Activated CD4-positive, CD25-positive, alpha-beta regulatory T cell (primary cell): ENCODE data around the gene RTF1.
A peak's percentile ranks its signal among the peaks of the same experiment; 100 is the strongest.

Source experiments
- DNase-seq, 4 experiments: peaks; one replicate each; lab custom pipeline; 2025; lab: John Stamatoyannopoulos, UW

RTF1 gene

GRCh38 chr15:41487802-41488201 lies 70.9 kb downstream of the RTF1 start:
- DNase-seq, result no peak

- DNase-seq, result no peak
Observed at GRCh38 chr15:41489641-41490040, 72.7 kb downstream of the RTF1 start.

- no peak for DNase-seq
Observed at GRCh38 chr15:41490355-41490754, 73.5 kb downstream of the RTF1 start.

- no peak for DNase-seq
Observed at GRCh38 chr15:41491889-41492288, 75.0 kb downstream of the RTF1 start.

GRCh38 chr15:41492597-41493204 lies 75.8 kb downstream of the RTF1 start:
- DNase-seq, result no peak

- DNase-seq, result peak; percentile 22 to 84 (median 60)
Observed at GRCh38 chr15:41493205-41493901, 76.5 kb downstream of the RTF1 start, which contains the start of gene ITPKA. Gene ITPKA, plus strand, starts transcription at chr15:41493874. Its CDS starts 54 bp downstream, at chr15:41493928.

- DNase-seq, result no peak
Observed at GRCh38 chr15:41493902-41494189, 77.0 kb downstream of the RTF1 start.

GRCh38 chr15:41494190-41494921 lies 77.5 kb downstream of the RTF1 start:
- no peak for DNase-seq

GRCh38 chr15:41494922-41495735 lies 78.2 kb downstream of the RTF1 start:
- DNase-seq, result peak in 1 of 4 experiments; percentile 15

GRCh38 chr15:41495736-41496599 lies 79.1 kb downstream of the RTF1 start:
- DNase-seq, result no peak

GRCh38 chr15:41498657-41499056 lies 81.8 kb downstream of the RTF1 start:
- DNase-seq, result no peak

GRCh38 chr15:41499109-41499851 lies 82.4 kb downstream of the RTF1 start:
- no peak for DNase-seq

GRCh38 chr15:41501191-41501917 lies 84.5 kb downstream of the RTF1 start:
- no peak for DNase-seq

- no peak for DNase-seq
Observed at GRCh38 chr15:41501931-41502794, 85.3 kb downstream of the RTF1 start.

GRCh38 chr15:41502795-41503668 lies 86.1 kb downstream of the RTF1 start:
- DNase-seq, result no peak

- no peak for DNase-seq
Observed at GRCh38 chr15:41503669-41504010, 86.7 kb downstream of the RTF1 start.

GRCh38 chr15:41504751-41505492 lies 88.0 kb downstream of the RTF1 start:
- DNase-seq, result no peak
